Stimulated activated CD4-positive, alpha-beta T cell treated with anti-CD3 and anti-CD28 coated beads, Interleukin-4, amount 100 ng/mL, for 24 hours (primary cell): ENCODE data around the gene SPR.

Experiments
- DNase-seq: peaks from one replicate; pipeline ENCODE4 v3.0.0-alpha.2; 2020

SPR gene

GRCh38 chr2:72916743-72917137, 29.5 kb downstream of the SPR start:
- DNase-seq = no peak

DNA sequence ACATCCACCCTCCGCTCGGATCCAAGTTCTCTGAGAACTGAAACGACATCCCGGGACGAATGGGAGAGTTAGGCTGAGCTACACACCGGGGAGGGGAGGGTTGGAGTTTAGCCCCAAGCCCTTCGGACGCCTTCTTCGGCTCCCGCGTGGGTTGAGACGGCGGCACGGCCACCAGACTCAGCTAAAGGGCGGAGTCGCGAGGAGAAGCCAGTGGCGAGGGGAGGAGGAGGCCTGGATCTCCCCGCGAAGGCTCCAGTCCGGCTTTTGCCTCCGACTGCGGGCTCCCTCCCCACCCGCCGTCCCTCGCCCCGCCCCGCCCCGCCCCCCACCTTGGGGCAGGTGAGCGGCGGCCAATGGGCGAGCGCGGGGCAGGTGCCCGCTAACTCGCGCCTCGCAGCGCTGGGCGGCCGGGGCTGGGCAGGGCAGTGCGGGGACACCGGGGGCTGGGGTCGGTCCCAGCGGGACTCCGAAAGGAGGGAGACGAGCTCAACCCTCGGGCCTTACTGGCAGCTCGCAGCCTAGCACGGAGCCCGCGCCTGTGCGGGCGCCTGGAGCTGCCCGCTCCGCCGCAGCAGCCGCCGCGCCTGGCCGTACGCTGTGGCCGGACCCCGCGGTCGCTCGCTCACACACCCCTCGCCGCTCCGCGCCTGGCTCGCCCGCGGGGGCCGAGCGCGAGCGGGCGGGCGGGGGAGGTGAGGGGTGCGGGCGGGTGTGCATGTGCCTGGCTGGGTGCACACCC, 30.1 kb downstream of the SPR start, which contains the start of gene EMX1:
Gene EMX1 (plus strand): TSS at position 382 of the 739 bp plus-strand sequence. CDS start 334 bp downstream, at position 716.
- peak; percentile 42 for DNase-seq

- DNase-seq = no peak
Measured at GRCh38 chr2:72917877-72918553, 30.8 kb downstream of the SPR start.

DNA sequence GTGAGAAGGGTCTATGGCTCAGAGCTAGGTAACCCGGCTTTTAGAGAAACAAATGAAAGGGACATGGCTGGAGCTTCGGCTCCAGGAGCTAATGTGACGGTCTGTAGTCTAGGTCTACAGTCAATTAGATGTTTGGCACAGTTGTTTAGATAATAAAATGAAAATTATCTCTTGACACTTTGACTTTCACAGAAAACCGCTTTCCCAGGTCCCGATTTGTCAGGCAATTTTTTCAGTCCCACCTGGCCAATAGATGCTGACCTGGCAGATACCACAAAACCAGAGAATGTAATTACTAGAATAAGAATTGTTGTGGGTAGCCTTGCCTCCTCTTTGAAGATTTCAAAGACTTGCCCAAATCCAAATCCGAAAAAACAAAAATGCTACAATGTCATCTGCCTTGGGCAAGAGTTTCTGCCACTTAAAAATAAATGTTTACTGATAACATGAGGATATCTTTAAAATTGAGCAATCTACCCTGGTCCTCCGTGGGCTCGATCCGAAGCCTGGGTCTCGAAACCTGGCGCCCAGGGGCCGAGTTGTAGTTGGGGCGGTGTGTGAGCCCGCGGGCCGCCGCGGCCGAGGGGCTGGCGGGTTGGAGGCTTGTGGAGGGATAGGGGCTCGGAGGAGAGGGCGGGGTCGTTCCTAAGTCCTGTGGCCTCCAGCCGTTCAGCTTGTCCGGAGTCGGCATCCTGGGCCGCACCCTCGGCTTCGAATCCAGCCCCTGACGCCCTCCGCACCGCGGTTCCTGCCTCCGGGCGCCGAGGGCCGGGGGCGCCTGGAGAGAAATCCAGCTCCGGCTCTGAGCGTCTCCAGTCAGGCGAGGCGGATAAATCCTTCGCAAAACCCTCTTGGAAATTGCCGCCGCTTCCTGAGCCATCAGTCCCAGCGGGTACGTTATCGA, 32.5 kb downstream of the SPR start:
- DNase-seq = no peak

DNA sequence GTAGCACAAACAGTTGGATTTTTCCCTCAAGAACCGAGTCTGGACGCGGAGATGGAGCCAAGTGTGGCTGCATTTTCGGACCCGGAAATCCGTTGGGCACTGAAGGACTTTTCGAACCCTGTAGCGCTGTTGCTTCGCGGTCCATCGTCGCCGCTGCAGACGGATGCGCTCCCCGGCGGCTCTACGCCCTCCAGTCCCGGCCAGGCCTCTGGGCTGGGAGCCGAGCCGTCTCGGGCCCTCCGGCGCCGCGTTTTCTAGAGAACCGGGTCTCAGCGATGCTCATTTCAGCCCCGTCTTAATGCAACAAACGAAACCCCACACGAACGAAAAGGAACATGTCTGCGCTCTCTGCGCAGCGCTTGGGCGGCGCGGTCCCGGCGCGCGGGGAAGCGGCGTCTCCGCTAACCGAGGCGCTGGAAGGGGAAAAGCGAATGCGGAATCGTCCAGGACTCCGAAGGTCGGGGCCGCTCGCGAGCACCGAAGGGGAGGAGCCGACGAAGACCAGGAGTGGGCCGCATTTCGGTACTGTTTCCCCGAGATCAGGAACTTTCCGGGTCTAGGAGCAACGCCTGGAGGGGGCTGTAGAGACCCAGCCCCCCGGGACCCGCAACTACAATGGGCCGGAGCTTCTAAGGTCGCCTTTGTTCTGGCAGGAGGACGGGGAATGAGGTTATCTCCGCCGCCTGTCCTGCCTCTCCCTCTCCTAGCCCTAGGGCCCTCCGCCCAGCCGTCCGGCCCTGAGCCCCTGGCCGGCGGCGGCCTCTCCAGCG, 33.3 kb downstream of the SPR start:
- peak; percentile 32 for DNase-seq

DNA sequence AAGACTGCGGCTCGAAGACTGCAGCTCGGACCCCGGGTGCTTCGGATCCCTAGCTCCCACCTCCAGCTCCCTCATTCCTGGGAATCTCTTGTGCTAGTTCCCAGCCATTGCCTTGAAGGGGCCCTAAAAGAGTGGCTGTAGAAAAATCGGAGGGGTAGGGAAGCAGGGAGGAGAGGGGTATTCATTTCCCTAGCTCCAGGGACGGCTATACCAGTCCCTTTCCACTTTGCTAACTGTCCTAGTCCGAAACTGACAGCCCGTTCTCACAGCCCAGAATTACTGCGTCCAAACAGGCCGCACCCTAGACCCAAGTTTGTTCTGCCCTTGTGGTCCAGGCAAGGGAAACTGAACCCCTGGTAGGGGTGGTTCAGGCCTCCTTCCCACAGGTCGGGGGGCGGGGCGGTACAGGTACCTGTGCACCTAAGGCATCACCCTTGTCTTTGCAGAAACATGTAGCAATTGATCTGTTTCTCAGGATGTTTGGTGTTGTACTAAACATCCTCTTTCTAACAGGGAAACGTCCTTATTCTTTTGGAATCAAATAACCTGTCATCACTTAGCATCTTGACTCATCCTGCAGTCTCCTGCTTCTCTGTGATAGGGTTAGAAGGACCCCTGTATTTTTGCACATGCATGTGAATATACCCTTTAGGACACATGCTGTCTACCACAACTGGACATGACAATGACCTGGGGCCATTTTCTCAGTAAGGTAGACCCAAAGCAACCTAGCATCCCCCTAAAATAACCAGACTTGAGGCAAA, 34.1 kb downstream of the SPR start:
- no peak for DNase-seq

DNA sequence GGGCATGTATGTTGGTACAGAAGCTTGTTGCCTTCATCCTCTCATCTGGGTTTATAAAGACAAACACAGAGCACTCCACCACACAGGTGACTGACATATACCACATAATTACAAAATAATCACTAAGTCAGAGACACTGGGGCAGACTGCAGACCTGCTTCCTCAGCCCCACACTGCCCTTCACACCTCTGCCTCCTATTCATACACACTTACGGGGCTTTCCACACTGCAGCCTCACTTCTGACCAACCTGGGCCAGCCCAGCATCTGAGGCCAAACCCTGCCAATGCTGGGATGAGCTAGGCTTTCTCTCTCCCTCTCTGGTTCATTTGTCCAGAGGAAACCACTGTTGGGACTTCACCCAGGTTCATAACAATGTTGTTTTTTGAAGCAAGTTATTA, 34.6 kb downstream of the SPR start:
- DNase-seq = no peak

DNA sequence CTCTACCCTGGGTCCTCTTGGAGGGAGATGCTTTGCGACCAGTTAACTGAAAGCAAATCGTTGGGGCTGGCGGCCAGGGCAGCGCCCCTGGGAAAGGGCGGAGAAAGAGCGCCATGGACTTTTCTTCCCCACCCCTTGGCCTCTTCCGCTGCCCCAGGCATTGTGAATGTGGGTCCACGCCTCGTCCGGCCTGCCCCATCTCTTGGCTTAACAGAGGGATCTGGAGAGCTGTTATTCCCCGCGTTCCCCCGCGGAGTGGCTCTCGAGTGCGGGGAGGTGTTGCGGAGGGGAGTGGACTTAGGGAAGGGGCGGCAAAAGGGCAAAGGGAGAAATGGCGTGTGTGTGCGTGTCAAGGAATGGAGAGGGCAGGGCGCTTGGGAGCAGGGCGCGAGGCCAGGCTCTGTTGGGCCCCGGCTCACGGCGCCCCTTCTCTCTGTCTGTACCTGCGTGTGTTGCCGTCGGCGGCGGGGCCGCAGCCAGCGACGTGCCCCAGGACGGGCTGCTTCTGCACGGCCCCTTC, 36.7 kb downstream of the SPR start:
- DNase-seq = no peak

DNA sequence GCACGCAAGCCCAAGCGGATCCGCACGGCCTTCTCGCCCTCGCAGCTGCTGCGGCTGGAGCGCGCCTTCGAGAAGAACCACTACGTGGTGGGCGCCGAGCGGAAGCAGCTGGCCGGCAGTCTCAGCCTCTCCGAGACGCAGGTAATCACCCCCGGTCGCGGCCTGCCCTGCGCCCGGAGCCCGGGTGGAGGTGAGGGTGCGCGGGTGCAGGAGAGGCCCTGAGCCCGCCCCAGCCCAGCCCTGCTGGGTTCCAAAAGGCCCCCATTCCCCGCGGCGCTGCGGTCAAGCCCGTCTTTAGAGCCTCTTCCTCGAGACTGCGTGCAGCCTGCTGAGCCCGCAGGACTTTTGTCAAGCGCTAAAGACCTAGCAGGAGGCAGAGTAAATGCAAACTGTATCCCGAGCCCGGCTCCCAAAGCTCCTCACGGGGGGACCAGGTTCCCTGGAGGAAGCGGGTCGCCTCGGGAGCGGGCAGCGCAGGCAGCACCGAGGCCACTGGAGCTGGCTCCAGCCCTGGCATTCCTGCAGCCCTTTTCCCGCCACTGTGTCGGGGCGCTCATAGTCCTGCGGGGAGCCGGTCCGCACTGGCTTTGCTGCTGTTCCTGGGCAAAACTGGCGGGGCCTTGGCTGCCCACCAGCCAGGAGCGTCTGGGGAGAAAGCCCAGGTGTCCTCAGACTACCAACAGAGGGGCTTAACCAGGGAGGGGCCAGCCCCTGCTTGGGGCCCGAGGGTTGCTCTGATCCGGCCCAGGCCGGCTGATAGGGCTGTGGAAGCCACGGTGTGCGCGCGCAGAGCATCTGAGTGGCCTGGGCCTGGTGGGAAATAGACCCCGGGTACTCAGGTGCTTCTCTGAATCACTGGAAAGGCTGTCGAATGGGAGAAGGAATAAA, 37.4 kb downstream of the SPR start:
- no peak for DNase-seq

DNA sequence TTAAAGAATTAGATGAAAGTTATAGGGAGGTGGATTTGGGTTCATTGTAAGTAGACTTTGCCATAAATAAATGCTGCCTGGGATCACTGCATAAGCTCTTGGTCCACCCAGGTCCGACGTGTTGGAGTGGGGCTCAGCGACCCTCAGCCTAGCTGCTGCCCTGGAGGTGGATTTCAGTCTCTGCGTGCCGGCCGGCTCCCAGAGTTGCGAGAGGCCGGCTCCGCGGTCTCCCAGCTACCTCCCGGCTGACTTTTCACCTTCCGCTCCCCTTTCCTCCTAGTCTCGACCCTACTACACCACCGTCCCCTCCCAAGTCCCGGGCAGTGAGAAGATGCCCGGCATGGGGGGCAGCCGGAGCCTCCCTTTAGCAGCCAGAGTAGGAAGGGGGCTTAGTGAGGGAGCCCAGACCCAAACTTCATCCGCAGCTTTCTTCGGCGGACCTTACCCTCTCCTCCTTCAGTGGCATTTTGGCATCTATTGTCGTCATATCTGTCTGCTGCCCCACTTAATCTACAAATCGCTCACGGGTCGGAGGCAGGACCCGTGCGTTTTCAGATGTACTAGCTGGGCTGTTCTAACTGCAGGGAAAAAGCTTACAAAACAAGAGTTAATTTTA, 38.2 kb downstream of the SPR start:
- no peak for DNase-seq

GRCh38 chr2:72926368-72926767, 39.2 kb downstream of the SPR start:
- DNase-seq = no peak

- no peak for DNase-seq
Measured at GRCh38 chr2:72926811-72927465, 39.7 kb downstream of the SPR start.

- DNase-seq = no peak
Measured at GRCh38 chr2:72927619-72928550, 40.7 kb downstream of the SPR start.

DNA sequence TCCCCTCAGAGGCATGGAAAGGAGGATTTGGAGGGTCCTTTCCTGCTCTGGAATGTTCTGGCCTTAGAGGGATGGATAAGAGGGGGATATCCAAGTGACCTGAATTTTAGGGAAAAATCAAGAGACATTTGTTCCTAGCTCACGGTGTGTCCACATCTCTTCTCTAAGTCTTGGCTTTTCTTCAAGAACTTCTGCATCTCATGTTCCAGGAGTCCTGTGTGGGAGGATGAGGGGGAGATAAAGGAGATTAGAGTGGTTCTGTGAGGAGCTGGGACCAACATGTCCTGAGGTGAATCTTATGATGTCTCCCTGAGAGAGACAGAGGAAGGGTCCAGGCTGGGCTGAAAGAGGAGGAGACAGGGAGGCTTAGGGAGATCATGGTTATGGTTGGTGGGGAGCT, 41.8 kb downstream of the SPR start:
- no peak for DNase-seq

- DNase-seq = no peak
Measured at GRCh38 chr2:72931280-72931910, 44.2 kb downstream of the SPR start.

DNA sequence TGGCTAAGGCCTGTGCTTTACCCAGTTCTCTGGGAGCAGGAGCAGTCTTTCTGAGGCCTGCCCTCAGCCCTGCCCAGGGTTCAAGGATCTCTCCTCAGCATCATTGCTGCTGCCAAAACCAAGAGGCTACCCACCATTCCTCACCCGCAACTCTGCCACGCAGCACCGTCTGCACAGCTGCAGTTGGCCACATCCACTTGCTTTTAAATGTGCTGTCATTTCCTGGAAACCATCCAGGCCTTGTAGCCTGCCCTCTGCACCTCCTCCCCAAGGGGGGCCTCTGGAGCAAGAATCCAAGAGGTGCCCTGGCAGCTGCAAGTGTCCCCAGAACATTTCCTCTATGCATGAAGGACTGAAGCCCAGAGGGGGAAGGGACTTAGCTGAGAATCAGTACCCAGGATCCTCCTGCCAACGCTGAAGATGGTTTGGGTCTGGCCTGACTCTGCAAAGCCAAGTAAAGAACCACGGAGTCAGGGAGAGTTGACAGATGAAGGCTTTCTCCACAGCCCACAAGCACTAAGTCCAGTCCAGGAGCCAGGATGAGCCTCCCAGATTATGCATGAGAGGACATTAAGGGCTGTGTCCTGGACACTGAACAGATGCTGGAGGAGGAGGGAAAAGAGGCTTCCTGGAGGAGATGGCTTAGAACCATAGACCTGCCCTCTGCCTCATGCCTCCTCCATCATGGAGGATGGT, 45.0 kb downstream of the SPR start:
- DNase-seq = no peak

- no peak for DNase-seq
Measured at GRCh38 chr2:72932805-72933204, 45.6 kb downstream of the SPR start.
